Endodermal cell (in vitro differentiated cells): ENCODE data around the gene ASB17. TPM values are rescaled to one million over a fixed set of nuclear protein-coding genes. Genes with fewer than 3 reads are reported as not detected.

Experiments
- DNase-seq: peaks from one replicate; pipeline ENCODE4 v3.0.0-alpha.2; 2017
- H3K27ac ChIP-seq: 2 replicates; pipeline ENCODE4 v1.5.1; 2013; ENCODE audit warnings: mild to moderate bottlenecking, low read depth, low read length, moderate library complexity
- H3K27me3 ChIP-seq: 2 replicates; pipeline ENCODE4 v1.6.1; 2013; ENCODE audit warnings: mild to moderate bottlenecking, low read length, moderate library complexity; ENCODE audit not compliant: insufficient read depth, control insufficient read depth, poor library complexity, severe bottlenecking
- H3K36me3 ChIP-seq: 2 replicates; pipeline ENCODE4 v1.7.0; 2013; ENCODE audit warnings: mild to moderate bottlenecking, low read length, moderate library complexity; ENCODE audit not compliant: control insufficient read depth, insufficient read depth
- H3K4me1 ChIP-seq: one replicate; pipeline ENCODE4 v1.7.0; 2013; ENCODE audit warnings: low read length; ENCODE audit not compliant: control insufficient read depth, insufficient read depth
- H3K4me3 ChIP-seq: 2 replicates; pipeline ENCODE4 v1.5.1; 2013; ENCODE audit warnings: mild to moderate bottlenecking, low read length, moderate library complexity
- H3K9ac ChIP-seq: 2 replicates; pipeline ENCODE4 v1.6.1; 2013; ENCODE audit warnings: mild to moderate bottlenecking, low read length, moderate library complexity; ENCODE audit not compliant: poor library complexity, severe bottlenecking; ENCODE audit errors: extremely low read depth
- H3K9me3 ChIP-seq: 2 replicates; pipeline ENCODE4 v1.6.1; 2013; ENCODE audit warnings: mild to moderate bottlenecking, low read length, moderate library complexity; ENCODE audit not compliant: control insufficient read depth
- H3K27ac Mint-ChIP-seq: 2 replicates; pipeline ENCODE4 v1.8.0; 2020; ENCODE audit warnings: mixed read lengths
- H3K27me3 Mint-ChIP-seq: 2 replicates; pipeline ENCODE4 v1.8.0; 2021; ENCODE audit warnings: mild to moderate bottlenecking, mixed read lengths; ENCODE audit not compliant: insufficient read depth
- H3K36me3 Mint-ChIP-seq: 2 replicates; pipeline ENCODE4 v1.8.0; 2020; ENCODE audit warnings: low read depth, mixed read lengths
- H3K4me1 Mint-ChIP-seq: 2 replicates; pipeline ENCODE4 v1.8.0; 2020; ENCODE audit warnings: mixed read lengths
- H3K4me3 Mint-ChIP-seq: 2 replicates; pipeline ENCODE4 v1.8.0; 2020; ENCODE audit warnings: mild to moderate bottlenecking, moderate library complexity, mixed read lengths
- H3K9me3 Mint-ChIP-seq: 2 replicates; pipeline ENCODE4 v1.8.0; 2020; ENCODE audit warnings: mild to moderate bottlenecking, mixed read lengths
- CTCF ChIP-seq: fragments of 200-600 bp; sonication (generic); conservative IDR thresholded peaks from 2 replicates; pipeline ENCODE4 v1.5.0; 2021; ENCODE audit warnings: antibody characterized with exemption, mild to moderate bottlenecking
- WGBS, 2 experiments: methylation state at CpG; one replicate each; pipeline versions ENCODE4 v1.1.5 to v1.1.7; 2013; ENCODE audit warnings: missing lambda C conversion rate in 2 of 2, mixed read lengths in 1 of 2; ENCODE audit not compliant: insufficient coverage in 1 of 2, insufficient read length in 1 of 2; 5-methylcytosine and 5-hydroxymethylcytosine counted together
- long read RNA-seq, 4 experiments: library from polyadenylated mRNA in 2 of 4; library from RNA in 1 of 4; library from capped mRNA in 1 of 4; stranded (forward) in 3 of 4; unstranded in 1 of 4; transcript quantifications; one replicate each; pipeline ENCODE4 v2.0.0, GENCODE V29; 2020 to 2021; ENCODE audit warnings: inconsistent platforms in 1 of 4
- polyA plus RNA-seq, 2 experiments: library from polyadenylated mRNA; stranded (reverse); fragments of 50-300 nt; gene quantifications; one replicate each; pipeline ENCODE4 v1.2.3, GENCODE V29; 2013
- total RNA-seq, 2 donors: library from RNA; stranded (reverse); fragmentation: NEBNext Ultra II Directional in 1 of 2; extraction: Animal tissue kit (Norgen Biotek cat#: 25700) in 1 of 2; gene quantifications; 2 replicates in 1 of 2; 3 replicates in 1 of 2; pipeline ENCODE4 v1.2.1, GENCODE V29; 2021

ASB17 gene
- total RNA-seq, result not detected
- polyA plus RNA-seq (2013, experiment 1 of 2), result not detected
- polyA plus RNA-seq (2013, experiment 2 of 2), result not detected
- long read RNA-seq, experiment 1, result 0 reads
- long read RNA-seq, experiment 2, result 0 reads
- long read RNA-seq, experiment 3, result 0 reads
- long read RNA-seq, experiment 4, result 0 reads

- H3K4me1 ChIP-seq, result peaks cover 4% of the 10 kb centered on the region
- peaks cover 6% of the 10 kb centered on the region for H3K4me1 Mint-ChIP-seq
- H3K27me3 ChIP-seq, result no peaks in the 10 kb centered on the region
- no peaks in the 10 kb centered on the region for H3K27me3 Mint-ChIP-seq
- no peak within 1 kb of the TSS for H3K4me3 ChIP-seq
- no peaks in the 10 kb centered on the region for H3K9me3 Mint-ChIP-seq
- H3K4me3 Mint-ChIP-seq, result no peak within 1 kb of the TSS
- WGBS, 2 experiments, result 80% methylated on average over 1 of the region's 1 CpG; no CpG with 5 or more reads in 1 of the 2 experiments
- no peak for DNase-seq
- H3K27ac ChIP-seq, result no peak within 1 kb of the TSS
- no peaks in the 10 kb centered on the region for H3K9me3 ChIP-seq
- H3K9ac ChIP-seq, result no peak within 1 kb of the TSS
- no peak for TF ChIP-seq CTCF
- no peak within 1 kb of the TSS for H3K27ac Mint-ChIP-seq
- H3K36me3 Mint-ChIP-seq, result no peaks in the 10 kb centered on the region
- H3K36me3 ChIP-seq, result no peaks in the 10 kb centered on the region
These were observed at the start of gene ASB17 for GRCh38 chr1:75932304-75932703. Gene ASB17 (minus strand): TSS chr1:75932404. CDS start chr1:75932291, 113 bp downstream.

DNA sequence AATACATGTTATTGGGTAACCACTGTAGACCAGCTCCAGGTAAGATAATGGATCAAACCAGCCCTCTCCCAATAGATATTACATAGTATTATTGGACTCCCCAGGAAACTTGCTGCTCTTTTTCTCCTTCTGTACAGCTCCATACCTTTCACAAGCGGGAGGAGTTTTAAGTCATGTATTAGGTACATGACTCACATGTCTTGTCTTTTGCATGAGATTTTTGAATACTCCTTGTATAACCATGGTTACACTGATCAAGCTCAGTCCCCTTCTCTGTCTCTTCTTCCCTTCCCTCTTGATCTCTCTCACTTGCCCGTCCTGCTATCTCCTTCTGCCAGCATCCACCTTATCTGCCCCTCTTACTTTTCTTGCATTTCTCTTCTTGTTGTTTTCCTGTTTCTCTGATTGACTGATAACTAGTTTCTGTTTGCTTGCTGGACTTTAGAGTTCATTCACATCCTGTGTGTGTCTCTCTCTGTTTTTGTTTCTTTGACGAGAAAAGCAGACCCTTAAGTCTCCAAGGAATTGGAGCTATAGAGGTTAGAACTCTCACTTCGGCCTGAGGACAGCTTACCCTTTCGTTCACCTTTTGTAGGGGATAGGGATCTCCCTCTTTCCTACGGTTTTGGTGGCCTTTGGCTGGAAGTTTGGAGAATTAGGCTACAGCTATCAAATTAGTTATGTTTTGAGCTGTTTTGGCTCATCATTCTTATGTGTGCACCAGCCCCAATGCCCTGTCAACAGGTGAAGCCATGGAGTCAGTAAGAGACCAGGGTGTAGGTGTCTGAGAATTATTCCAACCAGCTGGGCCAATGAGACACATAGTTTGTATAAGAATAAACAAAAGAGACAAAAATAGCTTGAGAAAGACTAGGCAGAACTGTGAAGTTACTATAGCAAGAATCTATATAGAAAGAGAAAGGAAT lies 49.0 kb upstream of the ASB17 start:
- no peak overlapping the region for H3K27ac Mint-ChIP-seq
- H3K27me3 ChIP-seq, result no peaks in the 10 kb centered on the region
- H3K9me3 ChIP-seq, result no peaks in the 10 kb centered on the region
- no peaks in the 10 kb centered on the region for H3K27me3 Mint-ChIP-seq
- H3K36me3 ChIP-seq, result no peaks in the 10 kb centered on the region
- no peaks in the 10 kb centered on the region for H3K4me1 Mint-ChIP-seq
- no peak overlapping the region for H3K9ac ChIP-seq
- H3K4me3 ChIP-seq, result no peak overlapping the region
- no peak for DNase-seq
- H3K27ac ChIP-seq, result no peak overlapping the region
- WGBS, 2 experiments, result 94 to 95% methylated on average over 4 to 6 of the region's 6 CpGs
- H3K36me3 Mint-ChIP-seq, result no peaks in the 10 kb centered on the region
- H3K9me3 Mint-ChIP-seq, result peaks cover 10% of the 10 kb centered on the region
- H3K4me3 Mint-ChIP-seq, result no peak overlapping the region
- no peaks in the 10 kb centered on the region for H3K4me1 ChIP-seq
- TF ChIP-seq CTCF, result no peak

GRCh38 chr1:75970631-75971030 lies 38.4 kb upstream of the ASB17 start:
- Mint-ChIP-seq H3K27me3 (peaks cover 6% of the 10 kb centered on the region), H3K9me3 (no peaks in the 10 kb centered on the region), H3K4me3 (no peak overlapping the region), H3K27ac (no peak overlapping the region), H3K4me1 (peaks cover 1% of the 10 kb centered on the region), H3K36me3 (no peaks in the 10 kb centered on the region)
- Histone ChIP-seq H3K4me1 (no peaks in the 10 kb centered on the region), H3K9me3 (no peaks in the 10 kb centered on the region), H3K36me3 (no peaks in the 10 kb centered on the region), H3K9ac (no peak overlapping the region), H3K27ac (no peak overlapping the region), H3K27me3 (peaks cover 15% of the 10 kb centered on the region), H3K4me3 (no peak overlapping the region)
- TF ChIP-seq CTCF, result no peak
- no peak for DNase-seq
